Tibial artery (tissue), 4 donors: ENCODE results near the gene POU3F1.

Experiments used
- DNase-seq, 2 donors: peaks; one replicate each; pipeline ENCODE4 v3.0.0-alpha.2; 2019
- H3K27ac ChIP-seq, 2 donors: fragments of 200-600 bp; sonication (generic) in 1 of 2; 1 replicate in 1 of 2; 2 replicates in 1 of 2; pipeline ENCODE4 v1.5.1; 2018 to 2019; ENCODE audit warnings: mild to moderate bottlenecking in 1 of 2
- H3K27me3 ChIP-seq, 2 donors: fragments of 200-600 bp; sonication (generic) in 1 of 2; one replicate each; pipeline versions ENCODE4 v1.5.1 to v1.6.0; 2016 to 2019
- H3K36me3 ChIP-seq, 3 donors: fragments of 200-600 bp; sonication (generic) in 2 of 3; one replicate each; pipeline ENCODE4 v1.5.1; 2016 to 2019; ENCODE audit warnings: mild to moderate bottlenecking in 2 of 3
- H3K4me1 ChIP-seq, 4 donors: fragments of 200-600 bp; sonication (generic) in 2 of 4; 1 replicate in 3 of 4; 2 replicates in 1 of 4; pipeline ENCODE4 v1.5.1; 2016 to 2019
- H3K4me3 ChIP-seq, 2 donors: fragments of 200-600 bp; sonication (generic) in 1 of 2; 1 replicate in 1 of 2; 2 replicates in 1 of 2; pipeline ENCODE4 v1.5.1; 2018 to 2019; ENCODE audit warnings: mild to moderate bottlenecking in 2 of 2
- H3K9me3 ChIP-seq, 3 donors: fragments of 200-600 bp; sonication (generic) in 1 of 3; one replicate each; pipeline ENCODE4 v1.5.1; 2016 to 2019
- intact Hi-C: fragments of 100-400 bp; cut with DNase I; formaldehyde crosslinking; loops from one replicate; pipeline ENCODE4 v1.15.0; 2023; ENCODE audit warnings: low total_unique reads
- TF ChIP-seq, protein P1 (sequence below), 2 experiments: fragments of 200-600 bp in 1 of 2; fragments of 450-650 bp in 1 of 2; IDR thresholded peaks; one replicate each; pipeline ENCODE4 v1.5.1; 2017 to 2019; ENCODE audit warnings: antibody characterized with exemption in 2 of 2, mild to moderate bottlenecking in 1 of 2, moderate library complexity in 1 of 2

The POU3F1 gene

DNA sequence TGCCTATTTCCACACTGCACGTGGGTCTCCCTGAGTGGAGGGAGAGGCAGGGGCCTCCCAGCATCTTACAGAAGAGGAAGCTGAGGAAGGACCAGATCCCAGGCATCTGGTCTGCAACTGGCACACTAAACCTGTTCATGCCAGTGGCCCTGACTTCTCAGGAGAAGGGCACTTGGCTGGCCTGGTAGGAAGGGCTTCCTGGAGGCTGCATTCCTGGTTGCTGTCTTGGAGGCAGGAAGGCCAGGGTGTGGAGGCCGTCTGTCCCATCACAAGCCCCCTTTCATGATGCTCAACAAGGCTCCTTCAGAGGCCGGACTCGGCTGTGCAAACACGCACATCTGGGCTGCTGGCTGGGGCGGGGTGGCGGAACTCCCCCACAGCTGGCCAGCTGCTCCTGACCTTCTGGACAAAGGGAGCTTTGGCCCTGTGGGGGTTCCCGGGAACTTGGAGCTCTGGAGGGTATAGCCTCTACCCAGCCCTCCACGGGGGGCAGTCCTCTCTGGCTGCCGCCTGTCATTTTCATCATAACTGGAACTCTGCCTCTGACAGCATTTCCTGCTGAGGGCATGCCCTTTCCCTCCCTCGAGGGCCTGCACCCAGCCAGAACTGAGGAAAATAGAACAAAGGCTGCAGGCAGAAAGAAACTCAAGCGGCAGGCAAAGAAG, 39.2 kb upstream of the POU3F1 start:
- no peak for DNase-seq
- Histone ChIP-seq H3K4me3 (no peak overlapping the region), H3K9me3 (no peaks in the 10 kb centered on the region), H3K4me1 (no peaks in the 10 kb centered on the region), H3K27me3 (peaks cover 0 to 23% of the 10 kb centered on the region in 2 donors), H3K36me3 (no peaks in the 10 kb centered on the region), H3K27ac (no peak overlapping the region)
- intact Hi-C loops, result no loop called here
- TF ChIP-seq, protein P1, sequence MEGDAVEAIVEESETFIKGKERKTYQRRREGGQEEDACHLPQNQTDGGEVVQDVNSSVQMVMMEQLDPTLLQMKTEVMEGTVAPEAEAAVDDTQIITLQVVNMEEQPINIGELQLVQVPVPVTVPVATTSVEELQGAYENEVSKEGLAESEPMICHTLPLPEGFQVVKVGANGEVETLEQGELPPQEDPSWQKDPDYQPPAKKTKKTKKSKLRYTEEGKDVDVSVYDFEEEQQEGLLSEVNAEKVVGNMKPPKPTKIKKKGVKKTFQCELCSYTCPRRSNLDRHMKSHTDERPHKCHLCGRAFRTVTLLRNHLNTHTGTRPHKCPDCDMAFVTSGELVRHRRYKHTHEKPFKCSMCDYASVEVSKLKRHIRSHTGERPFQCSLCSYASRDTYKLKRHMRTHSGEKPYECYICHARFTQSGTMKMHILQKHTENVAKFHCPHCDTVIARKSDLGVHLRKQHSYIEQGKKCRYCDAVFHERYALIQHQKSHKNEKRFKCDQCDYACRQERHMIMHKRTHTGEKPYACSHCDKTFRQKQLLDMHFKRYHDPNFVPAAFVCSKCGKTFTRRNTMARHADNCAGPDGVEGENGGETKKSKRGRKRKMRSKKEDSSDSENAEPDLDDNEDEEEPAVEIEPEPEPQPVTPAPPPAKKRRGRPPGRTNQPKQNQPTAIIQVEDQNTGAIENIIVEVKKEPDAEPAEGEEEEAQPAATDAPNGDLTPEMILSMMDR (IDR thresholded peaks at IDR 0.05), result no peak

GRCh38 chr1:38084700-38085099, 38.1 kb upstream of the POU3F1 start:
- peaks cover 0 to 16% of the 10 kb centered on the region in 2 donors for H3K27me3 ChIP-seq
- H3K4me1 ChIP-seq, result no peaks in the 10 kb centered on the region
- H3K36me3 ChIP-seq, result no peaks in the 10 kb centered on the region
- no peak for DNase-seq
- H3K27ac ChIP-seq, result no peak overlapping the region
- TF ChIP-seq, protein P1 (IDR thresholded peaks at IDR 0.05), result no peak
- no peak overlapping the region for H3K4me3 ChIP-seq
- no peaks in the 10 kb centered on the region for H3K9me3 ChIP-seq
- intact Hi-C loops, result no loop called here

- H3K4me3 ChIP-seq, result no peak overlapping the region
- H3K36me3 ChIP-seq, result no peaks in the 10 kb centered on the region
- peaks cover 0 to 16% of the 10 kb centered on the region in 2 donors for H3K27me3 ChIP-seq
- no peaks in the 10 kb centered on the region for H3K9me3 ChIP-seq
- intact Hi-C loops, result no loop called here
- TF ChIP-seq, protein P1 (IDR thresholded peaks at IDR 0.05), result no peak
- H3K27ac ChIP-seq, result no peak overlapping the region
- DNase-seq, result no peak
- no peaks in the 10 kb centered on the region for H3K4me1 ChIP-seq
These were observed 37.5 kb upstream of the POU3F1 start for GRCh38 chr1:38084113-38084512.

DNA sequence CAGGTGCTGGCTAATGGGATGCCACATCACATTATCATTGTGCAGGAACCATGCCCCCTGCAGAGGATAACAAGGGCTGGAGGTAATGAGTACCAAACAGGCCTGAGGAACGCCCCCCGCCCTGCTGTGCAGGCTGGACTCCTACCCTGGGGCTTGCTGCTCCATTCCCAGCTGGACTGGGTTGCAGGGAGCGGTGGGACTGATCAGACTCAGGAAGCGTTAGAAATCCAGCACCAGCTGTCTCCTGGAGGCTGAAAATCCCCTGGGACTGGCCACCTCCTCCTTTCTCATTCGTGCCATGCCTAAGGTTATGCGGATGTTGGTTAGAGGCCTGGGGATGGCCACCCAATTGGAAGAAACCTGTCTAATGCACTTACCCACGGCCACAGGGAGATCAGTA, 36.9 kb upstream of the POU3F1 start:
- Histone ChIP-seq H3K27me3 (peaks cover 0 to 14% of the 10 kb centered on the region in 2 donors), H3K4me3 (no peak overlapping the region), H3K9me3 (no peaks in the 10 kb centered on the region), H3K36me3 (no peaks in the 10 kb centered on the region), H3K27ac (no peak overlapping the region), H3K4me1 (no peaks in the 10 kb centered on the region)
- intact Hi-C loops, result no loop called here
- no peak for DNase-seq
- TF ChIP-seq, protein P1 (IDR thresholded peaks at IDR 0.05), result no peak

DNA sequence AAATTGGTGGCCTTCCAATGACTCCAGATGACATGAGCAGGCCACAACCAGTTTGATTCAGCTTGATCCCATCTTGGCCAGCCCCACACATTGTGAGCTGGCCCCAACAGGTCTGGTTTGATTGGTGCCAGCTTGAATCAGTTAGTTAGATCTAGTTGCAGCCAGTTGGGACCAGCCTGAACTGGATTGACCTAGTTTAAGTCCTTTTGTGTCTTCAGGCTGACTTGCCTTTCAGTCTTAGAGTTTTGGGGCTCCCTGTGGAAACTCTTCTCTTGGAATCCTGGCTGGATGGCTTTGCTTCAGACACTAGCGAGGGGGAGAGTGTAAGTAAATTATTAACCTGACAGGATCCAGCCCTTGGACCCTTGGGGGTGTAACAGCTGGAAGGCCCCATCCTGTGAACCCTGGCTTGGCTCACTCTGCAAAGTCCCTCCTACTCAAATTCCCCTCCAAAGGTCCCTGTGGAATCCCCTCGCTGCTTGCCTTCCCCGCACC, 36.2 kb upstream of the POU3F1 start:
- intact Hi-C loops, result no loop called here
- H3K4me1 ChIP-seq, result no peaks in the 10 kb centered on the region
- no peak overlapping the region for H3K4me3 ChIP-seq
- DNase-seq, result no peak
- no peaks in the 10 kb centered on the region for H3K9me3 ChIP-seq
- H3K36me3 ChIP-seq, result no peaks in the 10 kb centered on the region
- peaks cover 0 to 14% of the 10 kb centered on the region in 2 donors for H3K27me3 ChIP-seq
- TF ChIP-seq, protein P1 (IDR thresholded peaks at IDR 0.05), result no peak
- H3K27ac ChIP-seq, result no peak overlapping the region
